Mesendoderm (in vitro differentiated cells): ENCODE data around the gene CDC6.
A peak's percentile ranks its signal among the peaks of the same experiment; 100 is the strongest.

Experiments used
- DNase-seq: peaks from one replicate; pipeline ENCODE4 v3.0.0; 2013
- H2AK5ac ChIP-seq: 2 replicates; pipeline ENCODE4 v1.6.1; 2013; ENCODE audit warnings: low read length, inconsistent platforms
- H2BK120ac ChIP-seq: 2 replicates; pipeline ENCODE4 v1.6.1; 2013; ENCODE audit warnings: low read depth, mild to moderate bottlenecking, low read length, moderate library complexity, mixed read lengths
- H2BK15ac ChIP-seq: replicated peaks from 2 replicates; pipeline ENCODE4 v1.6.1; 2013; ENCODE audit warnings: low read depth, mild to moderate bottlenecking, moderate library complexity
- H2BK5ac ChIP-seq: 2 replicates; pipeline ENCODE4 v1.6.1; 2013; ENCODE audit warnings: low read length, inconsistent platforms
- H3K18ac ChIP-seq: 2 replicates; pipeline ENCODE4 v1.6.1; 2013; ENCODE audit warnings: mild to moderate bottlenecking, low read length, mixed read lengths
- H3K23ac ChIP-seq: one replicate; pipeline ENCODE4 v1.6.1; 2013; ENCODE audit warnings: low read length
- H3K27ac ChIP-seq: 2 replicates; pipeline ENCODE4 v1.5.1; 2013; ENCODE audit warnings: low read depth, mild to moderate bottlenecking, inconsistent platforms, low read length, moderate library complexity
- H3K27me3 ChIP-seq: 2 replicates; pipeline ENCODE4 v1.6.1; 2013; ENCODE audit warnings: low read length, control low read depth, mild to moderate bottlenecking, inconsistent platforms; ENCODE audit not compliant: insufficient read depth, poor library complexity
- H3K36me3 ChIP-seq: 2 replicates; pipeline ENCODE4 v1.6.1; 2013; ENCODE audit warnings: low read length, inconsistent platforms; ENCODE audit not compliant: control insufficient read depth, insufficient read depth
- H3K4ac ChIP-seq: one replicate; pipeline ENCODE4 v1.6.1; 2013; ENCODE audit warnings: low read depth, mild to moderate bottlenecking, low read length, moderate library complexity
- H3K4me1 ChIP-seq: 2 replicates; pipeline ENCODE4 v1.6.1; 2013; ENCODE audit warnings: low read depth, low read length, inconsistent platforms; ENCODE audit not compliant: control insufficient read depth
- H3K4me2 ChIP-seq: 2 replicates; pipeline ENCODE4 v1.6.1; 2013; ENCODE audit warnings: low read length
- H3K4me3 ChIP-seq: 2 replicates; pipeline ENCODE4 v1.5.1; 2013; ENCODE audit warnings: mild to moderate bottlenecking, low read length
- H3K56ac ChIP-seq: one replicate; pipeline ENCODE4 v1.6.1; 2013; ENCODE audit warnings: low read length
- H3K79me1 ChIP-seq: 2 replicates; pipeline ENCODE4 v1.6.1; 2013; ENCODE audit warnings: low read length, inconsistent platforms
- H3K79me2 ChIP-seq: 2 replicates; pipeline ENCODE4 v1.6.1; 2013; ENCODE audit warnings: mild to moderate bottlenecking, low read length; ENCODE audit not compliant: control insufficient read depth, insufficient read depth
- H3K9ac ChIP-seq: 2 replicates; pipeline ENCODE4 v1.6.1; 2013; ENCODE audit warnings: low read length, inconsistent platforms
- H4K5ac ChIP-seq: one replicate; pipeline ENCODE4 v1.6.1; 2013; ENCODE audit warnings: low read length
- H4K8ac ChIP-seq: one replicate; pipeline ENCODE4 v1.6.1; 2013; ENCODE audit warnings: low read depth, mild to moderate bottlenecking, control low read depth, low read length, moderate library complexity
- WGBS: extraction: QIAGEN DNeasy Blood & Tissue Kit; methylation state at CpG from one replicate; pipeline ENCODE4 v1.1.7; 2013; ENCODE audit warnings: low lambda C conversion rate, missing lambda C conversion rate; ENCODE audit not compliant: insufficient coverage; ENCODE audit errors: extremely low coverage; 5-methylcytosine and 5-hydroxymethylcytosine counted together

Gene CDC6

DNA sequence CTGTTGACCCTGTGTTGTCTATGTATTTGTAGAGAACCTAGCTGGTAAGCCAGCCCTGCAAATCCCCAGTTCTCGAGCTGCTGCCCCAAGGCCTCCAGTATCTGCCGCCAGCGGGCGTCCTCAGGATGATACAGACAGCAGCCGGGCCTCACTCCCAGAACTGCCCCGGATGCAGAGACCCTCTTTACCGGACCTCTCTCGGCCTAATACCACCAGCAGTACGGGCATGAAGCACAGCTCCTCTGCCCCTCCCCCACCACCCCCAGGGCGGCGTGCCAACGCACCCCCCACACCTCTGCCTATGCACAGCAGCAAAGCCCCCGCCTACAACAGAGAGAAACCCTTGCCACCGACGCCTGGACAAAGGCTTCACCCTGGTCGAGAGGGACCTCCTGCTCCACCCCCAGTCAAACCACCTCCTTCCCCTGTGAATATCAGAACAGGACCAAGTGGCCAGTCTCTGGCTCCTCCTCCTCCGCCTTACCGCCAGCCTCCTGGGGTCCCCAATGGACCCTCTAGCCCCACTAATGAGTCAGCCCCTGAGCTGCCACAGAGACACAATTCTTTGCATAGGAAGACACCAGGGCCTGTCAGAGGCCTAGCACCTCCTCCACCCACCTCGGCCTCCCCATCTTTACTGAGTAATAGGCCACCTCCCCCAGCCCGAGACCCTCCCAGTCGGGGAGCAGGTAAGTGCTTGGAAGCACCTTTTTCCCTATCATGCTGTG lies 23.1 kb upstream of the CDC6 start:
- no peaks in the 10 kb centered on the region for H3K27me3 ChIP-seq
- H3K4me1 ChIP-seq: peaks cover 10% of the 10 kb centered on the region
- no peak overlapping the region for H2AK5ac ChIP-seq
- no peak overlapping the region for H3K4me3 ChIP-seq
- no peak overlapping the region for H3K18ac ChIP-seq
- no CpG with 5 or more reads among the region's 21 CpGs for WGBS
- DNase-seq: peak; percentile 66
- peaks cover 4% of the 10 kb centered on the region for H3K36me3 ChIP-seq
- H3K56ac ChIP-seq: peak overlapping the region; percentile 65
- H3K4ac ChIP-seq: no peak overlapping the region
- peak overlapping the region; percentile 24 for H3K9ac ChIP-seq
- no peak overlapping the region for H2BK120ac ChIP-seq
- no peak overlapping the region for H3K27ac ChIP-seq
- no peak overlapping the region for H3K4me2 ChIP-seq
- no peak overlapping the region for H4K5ac ChIP-seq
- no peak overlapping the region for H2BK5ac ChIP-seq
- H2BK15ac ChIP-seq: no peak overlapping the region
- no peaks in the 10 kb centered on the region for H3K79me2 ChIP-seq
- H4K8ac ChIP-seq: no peak overlapping the region
- peaks cover 2% of the 10 kb centered on the region for H3K79me1 ChIP-seq
- H3K23ac ChIP-seq: no peak overlapping the region

GRCh38 chr17:40265337-40265736 lies 22.3 kb upstream of the CDC6 start:
- no peaks in the 10 kb centered on the region for H3K27me3 ChIP-seq
- peak overlapping the region; percentile 53 for H3K56ac ChIP-seq
- no CpG with 5 or more reads among the region's 5 CpGs for WGBS
- no peak overlapping the region for H4K5ac ChIP-seq
- H3K18ac ChIP-seq: no peak overlapping the region
- H3K36me3 ChIP-seq: peaks cover 4% of the 10 kb centered on the region
- H3K4ac ChIP-seq: no peak overlapping the region
- no peak overlapping the region for H3K4me2 ChIP-seq
- no peak overlapping the region for H2BK15ac ChIP-seq
- no peak overlapping the region for H2BK120ac ChIP-seq
- H3K27ac ChIP-seq: peak overlapping the region; percentile 20
- peaks cover 10% of the 10 kb centered on the region for H3K4me1 ChIP-seq
- peak; percentile 29 for DNase-seq
- no peaks in the 10 kb centered on the region for H3K79me2 ChIP-seq
- no peak overlapping the region for H2AK5ac ChIP-seq
- H3K79me1 ChIP-seq: peaks cover 2% of the 10 kb centered on the region
- H4K8ac ChIP-seq: no peak overlapping the region
- peak overlapping the region; percentile 10 for H2BK5ac ChIP-seq
- H3K23ac ChIP-seq: no peak overlapping the region
- no peak overlapping the region for H3K9ac ChIP-seq
- no peak overlapping the region for H3K4me3 ChIP-seq

DNA sequence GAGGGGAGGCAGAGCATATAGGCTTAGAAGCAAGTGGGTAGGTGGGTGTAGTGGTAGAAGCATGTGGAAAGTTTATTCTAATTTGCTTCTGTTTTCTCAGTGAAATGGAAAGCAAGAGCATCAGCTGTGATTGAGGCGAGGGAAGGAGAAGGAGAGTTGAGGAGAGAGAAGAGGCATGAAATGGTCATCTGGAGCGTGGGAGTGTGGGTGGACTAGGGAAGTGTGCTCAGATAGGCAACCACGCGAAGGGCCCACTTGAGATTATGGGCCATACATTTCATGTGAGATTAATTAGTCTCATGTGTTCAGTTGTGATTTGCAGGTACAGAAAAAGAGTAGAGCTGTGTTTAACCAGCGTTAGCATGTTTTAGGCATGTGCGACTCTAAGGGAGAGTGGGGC lies 20.8 kb upstream of the CDC6 start:
- Histone ChIP-seq H3K4me1 (peaks cover 10% of the 10 kb centered on the region), H3K18ac (no peak overlapping the region), H3K4me2 (no peak overlapping the region), H3K36me3 (peaks cover 3% of the 10 kb centered on the region), H3K27me3 (no peaks in the 10 kb centered on the region), H3K9ac (no peak overlapping the region), H2AK5ac (no peak overlapping the region), H4K5ac (no peak overlapping the region), H2BK120ac (no peak overlapping the region), H3K79me2 (no peaks in the 10 kb centered on the region), H2BK5ac (no peak overlapping the region), H3K4ac (no peak overlapping the region), H4K8ac (no peak overlapping the region), H3K27ac (no peak overlapping the region), H3K79me1 (peaks cover 2% of the 10 kb centered on the region), H2BK15ac (no peak overlapping the region), H3K56ac (no peak overlapping the region), H3K23ac (no peak overlapping the region), H3K4me3 (no peak overlapping the region)
- no peak for DNase-seq
- no CpG with 5 or more reads among the region's 6 CpGs for WGBS

DNA sequence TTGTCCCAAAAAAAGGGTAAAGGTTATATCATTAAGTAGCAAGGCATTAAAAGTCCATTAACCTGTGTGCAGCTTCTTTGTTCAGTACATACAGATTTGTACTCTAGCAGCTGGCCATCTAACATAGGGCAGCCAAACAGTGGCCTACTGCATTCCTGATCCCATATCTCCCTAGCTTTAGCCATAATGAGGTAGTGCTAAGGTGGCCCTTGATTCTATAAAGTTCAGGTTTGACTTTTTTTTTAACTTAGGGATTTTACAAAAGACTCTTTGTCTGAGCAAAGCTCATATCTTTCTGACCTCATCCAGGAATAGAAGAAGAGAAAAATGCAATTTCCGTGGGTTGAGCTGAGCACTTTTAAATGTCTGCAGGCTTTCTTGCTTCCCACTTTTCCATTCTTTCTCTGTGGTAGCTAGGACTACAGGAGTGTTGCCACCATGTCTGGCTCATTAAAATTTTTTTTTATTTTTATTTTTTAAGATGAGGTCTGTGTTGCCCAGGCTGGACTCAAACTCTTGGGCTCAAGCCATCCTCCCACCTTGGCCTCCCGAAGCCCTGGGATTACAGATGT lies 19.5 kb upstream of the CDC6 start:
- no peak overlapping the region for H3K27ac ChIP-seq
- H3K36me3 ChIP-seq: no peaks in the 10 kb centered on the region
- H3K4me3 ChIP-seq: no peak overlapping the region
- H2BK5ac ChIP-seq: no peak overlapping the region
- H4K8ac ChIP-seq: no peak overlapping the region
- H3K9ac ChIP-seq: no peak overlapping the region
- no CpG with 5 or more reads among the region's 2 CpGs for WGBS
- peaks cover 2% of the 10 kb centered on the region for H3K79me1 ChIP-seq
- H2BK15ac ChIP-seq: no peak overlapping the region
- H4K5ac ChIP-seq: no peak overlapping the region
- H2BK120ac ChIP-seq: no peak overlapping the region
- H3K18ac ChIP-seq: no peak overlapping the region
- no peak overlapping the region for H3K23ac ChIP-seq
- H2AK5ac ChIP-seq: no peak overlapping the region
- no peak for DNase-seq
- H3K4me2 ChIP-seq: no peak overlapping the region
- no peak overlapping the region for H3K4ac ChIP-seq
- no peaks in the 10 kb centered on the region for H3K79me2 ChIP-seq
- H3K4me1 ChIP-seq: peaks cover 10% of the 10 kb centered on the region
- no peak overlapping the region for H3K56ac ChIP-seq
- H3K27me3 ChIP-seq: no peaks in the 10 kb centered on the region

DNA sequence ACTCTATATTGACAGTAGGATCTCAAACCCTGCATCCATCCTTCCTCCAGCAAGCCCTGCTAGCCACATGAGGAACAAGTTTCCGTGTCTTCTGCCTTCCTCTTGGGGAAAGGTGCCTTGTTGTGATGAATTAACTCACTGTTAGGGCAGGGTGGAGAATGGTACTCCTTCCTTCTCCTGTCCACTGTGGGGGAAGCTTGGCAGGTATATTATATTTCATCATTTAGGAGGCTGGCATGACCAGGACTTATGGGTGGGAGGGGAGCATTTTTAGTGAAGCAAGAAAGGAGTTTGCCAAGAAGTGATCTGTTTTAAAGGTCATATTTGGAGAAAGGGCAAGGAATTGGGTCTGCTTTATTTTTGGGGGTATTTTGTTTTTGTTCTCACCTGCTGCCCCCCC lies 9.3 kb upstream of the CDC6 start:
- Histone ChIP-seq H4K8ac (no peak overlapping the region), H2BK5ac (no peak overlapping the region), H3K23ac (no peak overlapping the region), H3K4me1 (peaks cover 5% of the 10 kb centered on the region), H3K9ac (no peak overlapping the region), H3K18ac (no peak overlapping the region), H3K27ac (no peak overlapping the region), H3K4me3 (no peak overlapping the region), H2BK120ac (no peak overlapping the region), H3K79me2 (no peaks in the 10 kb centered on the region), H2AK5ac (no peak overlapping the region), H3K56ac (no peak overlapping the region), H3K79me1 (no peaks in the 10 kb centered on the region), H4K5ac (no peak overlapping the region), H2BK15ac (no peak overlapping the region), H3K36me3 (peaks cover 6% of the 10 kb centered on the region), H3K4me2 (no peak overlapping the region), H3K27me3 (no peaks in the 10 kb centered on the region), H3K4ac (no peak overlapping the region)
- DNase-seq: no peak
- no CpG with 5 or more reads among the region's 1 CpG for WGBS

GRCh38 chr17:40279402-40279801 lies 8.3 kb upstream of the CDC6 start:
- Histone ChIP-seq H4K8ac (no peak overlapping the region), H2BK5ac (no peak overlapping the region)
- no peak for DNase-seq

More at GRCh38 chr17:40279402-40279801, 8.3 kb upstream of the CDC6 start:
- no peak overlapping the region for H3K18ac ChIP-seq
- no peak overlapping the region for H2BK15ac ChIP-seq
- no peak overlapping the region for H3K56ac ChIP-seq
- H3K36me3 ChIP-seq: peaks cover 3% of the 10 kb centered on the region
- H3K9ac ChIP-seq: no peak overlapping the region
- peaks cover 5% of the 10 kb centered on the region for H3K4me1 ChIP-seq
- no peak overlapping the region for H3K4me3 ChIP-seq
- no peaks in the 10 kb centered on the region for H3K27me3 ChIP-seq
- no peak overlapping the region for H3K23ac ChIP-seq
- no peak overlapping the region for H2AK5ac ChIP-seq
- no peak overlapping the region for H2BK120ac ChIP-seq
- no peak overlapping the region for H3K4me2 ChIP-seq
- no peaks in the 10 kb centered on the region for H3K79me2 ChIP-seq
- H3K27ac ChIP-seq: no peak overlapping the region
- H3K4ac ChIP-seq: no peak overlapping the region
- WGBS: no CpG with 5 or more reads among the region's 4 CpGs
- no peak overlapping the region for H4K5ac ChIP-seq
- no peaks in the 10 kb centered on the region for H3K79me1 ChIP-seq
